Bronchial epithelial cell (primary cell): ENCODE measurements around the gene CD300A. TPM values are rescaled to one million over a fixed set of nuclear protein-coding genes. Genes with fewer than 3 reads are reported as not detected.

Experiments used
- DNase-seq: peaks from one replicate; pipeline ENCODE4 v3.0.0-alpha.2; 2010; ENCODE audit warnings: low read depth
- FAIRE-seq: peaks from 2 replicates; lab custom pipeline; 2011; peaks lifted over from hg19 to GRCh38; lab: Jason Lieb, UNC
- H3K27me3 ChIP-seq: 2 replicates; pipeline ENCODE4 v1.5.1; 2011; ENCODE audit warnings: low read length; ENCODE audit not compliant: control insufficient read depth, insufficient read depth
- H3K36me3 ChIP-seq: 2 replicates; pipeline ENCODE4 v1.5.1; 2011; ENCODE audit warnings: low read length; ENCODE audit not compliant: control insufficient read depth, insufficient read depth
- H3K4me3 ChIP-seq: 2 replicates; pipeline ENCODE4 v1.5.1; 2011; ENCODE audit warnings: mild to moderate bottlenecking, low read depth, low read length, control low read depth
- CTCF ChIP-seq: IDR thresholded peaks from 2 replicates; pipeline ENCODE4 v1.5.1; 2011; ENCODE audit warnings: mild to moderate bottlenecking, moderate library complexity, low read length, control low read depth, inconsistent platforms; ENCODE audit not compliant: insufficient read depth, severe bottlenecking
- total RNA-seq: library from RNA; depleted of rRNA; stranded (reverse); fragments of >200 nt; gene quantifications from 2 replicates; pipeline ENCODE4 v1.2.1, GENCODE V29; 2014

Gene CD300A
- total RNA-seq, 1 donor from 2014 or later, result not detected

- FAIRE-seq, result no peak
Observed at GRCh38 chr17:74426551-74427047, 39.8 kb upstream of the CD300A start.

GRCh38 chr17:74427048-74427762 is 39.2 kb upstream of the CD300A start:
- no peak overlapping the region for H3K4me3 ChIP-seq
- no peaks in the 10 kb centered on the region for H3K36me3 ChIP-seq
- TF ChIP-seq CTCF, result no peak
- DNase-seq (peak; percentile 64), FAIRE-seq (no peak)
- H3K27me3 ChIP-seq, result no peaks in the 10 kb centered on the region

More at GRCh38 chr17:74426551-74427047, 39.8 kb upstream of the CD300A start:
- no peak for TF ChIP-seq CTCF
- DNase-seq, result peak; percentile 10
- no peak overlapping the region for H3K4me3 ChIP-seq
- no peaks in the 10 kb centered on the region for H3K36me3 ChIP-seq
- H3K27me3 ChIP-seq, result no peaks in the 10 kb centered on the region

- no peak for FAIRE-seq
- no peaks in the 10 kb centered on the region for H3K27me3 ChIP-seq
Observed at GRCh38 chr17:74427763-74428153, 38.7 kb upstream of the CD300A start.

GRCh38 chr17:74429604-74430384 is 36.6 kb upstream of the CD300A start:
- DNase-seq, result peak; percentile 13
- peak overlapping the region; percentile 69 for H3K4me3 ChIP-seq
- TF ChIP-seq CTCF, result no peak
- peaks cover 1% of the 10 kb centered on the region for H3K36me3 ChIP-seq
- no peak for FAIRE-seq
- no peaks in the 10 kb centered on the region for H3K27me3 ChIP-seq

More at GRCh38 chr17:74427763-74428153, 38.7 kb upstream of the CD300A start:
- H3K36me3 ChIP-seq, result no peaks in the 10 kb centered on the region
- DNase-seq, result no peak
- no peak overlapping the region for H3K4me3 ChIP-seq
- TF ChIP-seq CTCF, result no peak

GRCh38 chr17:74430385-74430705 is 36.1 kb upstream of the CD300A start:
- H3K36me3 ChIP-seq, result peaks cover 1% of the 10 kb centered on the region
- H3K4me3 ChIP-seq, result peak overlapping the region; percentile 69
- no peak for TF ChIP-seq CTCF
- FAIRE-seq (no peak), DNase-seq (no peak)
- H3K27me3 ChIP-seq, result no peaks in the 10 kb centered on the region
